Fibroblast of skin of left quadriceps (primary cell): ENCODE data around the gene ZNF766.
"Not testable (repeated sequence)": the region's sequence is repeated elsewhere in the genome, so short reads cannot be mapped to it uniquely, and the experiment has no call there.

Source experiments
- DNase-seq, 2 experiments: peaks; one replicate each; pipeline ENCODE4 v3.0.0-alpha.2; 2013; ENCODE audit warnings: low read depth in 2 of 2

ZNF766 gene

GRCh38 chr19:52275988-52276387, 6.6 kb downstream of the ZNF766 start:
- no peak for DNase-seq

- DNase-seq: no peak
Observed at GRCh38 chr19:52277471-52277870, 8.1 kb downstream of the ZNF766 start.

DNA sequence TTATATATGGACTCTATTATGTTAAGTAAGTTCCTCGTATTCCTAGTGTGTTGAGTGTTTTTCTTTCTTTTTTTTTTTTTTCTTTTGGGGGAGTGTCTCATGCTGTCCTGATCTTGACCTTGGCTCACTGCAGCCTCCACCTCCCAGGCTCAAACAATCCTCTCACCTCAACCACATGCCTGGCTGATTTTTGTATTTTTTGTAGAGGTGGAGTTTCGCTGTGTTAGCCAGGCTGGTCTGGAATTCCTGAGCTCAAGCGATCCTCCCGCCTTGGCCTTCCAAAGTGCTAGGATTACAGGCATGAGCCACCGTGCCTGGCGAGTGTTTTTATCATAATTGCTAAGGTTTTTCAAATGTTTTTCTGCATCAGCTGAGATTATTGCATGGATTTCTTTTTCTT, 16.9 kb downstream of the ZNF766 start:
- no peak for DNase-seq

- DNase-seq: no peak
Observed at GRCh38 chr19:52291781-52292180, 22.4 kb downstream of the ZNF766 start.

GRCh38 chr19:52292946-52293345, 23.6 kb downstream of the ZNF766 start:
- DNase-seq: not testable (repeated sequence)

DNA sequence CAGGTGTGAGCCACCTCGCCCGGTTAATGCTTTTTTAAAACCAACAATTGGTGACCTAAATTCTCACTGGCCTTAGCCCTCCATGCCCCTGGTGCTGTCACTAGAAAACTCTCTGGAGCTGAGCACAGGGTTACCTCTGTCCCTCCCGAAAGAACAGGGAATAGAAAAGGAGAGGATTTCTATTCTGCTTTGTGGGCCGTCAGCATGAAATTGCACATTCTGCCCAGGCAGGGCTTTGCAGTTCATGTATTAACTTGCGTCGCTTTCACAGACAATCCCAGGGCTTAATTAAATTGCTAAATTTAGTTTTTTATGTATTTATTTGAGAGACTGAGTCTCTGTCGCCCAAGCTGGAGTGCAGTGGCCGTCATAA, 27.0 kb downstream of the ZNF766 start:
- DNase-seq: no peak

DNA sequence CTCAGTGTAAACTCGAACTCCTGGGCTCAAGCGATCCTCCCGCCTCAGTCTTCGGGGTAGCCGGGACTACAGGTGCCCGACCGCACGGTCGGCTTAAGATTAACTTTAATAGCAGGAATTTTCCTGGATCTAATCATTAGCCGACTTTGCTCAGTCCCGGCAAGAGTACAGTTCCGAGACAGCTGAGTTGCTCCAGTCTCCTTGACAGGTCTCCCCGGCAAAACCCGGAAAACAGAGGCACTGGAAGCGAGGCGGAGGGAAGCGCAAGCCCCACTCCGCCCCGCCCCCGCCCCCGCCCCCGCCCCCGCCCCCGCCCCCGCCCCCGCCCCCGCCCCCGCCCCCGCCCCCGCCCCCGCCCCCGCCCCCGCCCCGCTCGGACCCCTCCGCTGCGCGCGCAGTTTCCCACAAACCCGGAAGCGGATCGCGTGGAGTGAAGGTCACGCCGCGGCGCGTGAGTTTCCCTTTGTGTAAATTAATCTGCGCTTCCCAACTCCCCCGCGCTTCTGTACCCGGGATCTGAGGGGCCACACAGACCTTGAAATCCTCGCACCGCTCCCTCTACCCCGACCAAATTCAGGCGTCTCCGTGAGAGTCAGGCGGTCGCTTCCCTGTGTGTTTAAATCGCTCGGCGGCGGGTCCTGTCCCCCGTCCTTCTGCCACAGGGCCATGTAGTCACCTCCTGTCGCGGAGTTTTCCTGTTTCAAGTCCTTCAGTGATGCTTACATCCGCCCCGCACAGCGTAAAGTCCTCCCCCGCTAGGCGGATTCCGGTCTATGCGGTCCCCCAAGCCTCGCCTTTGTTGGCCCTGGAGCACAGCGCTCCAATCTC, 27.6 kb downstream of the ZNF766 start, which contains the start of gene ZNF480:
Gene ZNF480 (plus strand): TSS at position 397 of the 828 bp plus-strand sequence. CDS start 3,244 bp downstream, outside the sequence.
- DNase-seq: peak; percentile 49 to 53

DNA sequence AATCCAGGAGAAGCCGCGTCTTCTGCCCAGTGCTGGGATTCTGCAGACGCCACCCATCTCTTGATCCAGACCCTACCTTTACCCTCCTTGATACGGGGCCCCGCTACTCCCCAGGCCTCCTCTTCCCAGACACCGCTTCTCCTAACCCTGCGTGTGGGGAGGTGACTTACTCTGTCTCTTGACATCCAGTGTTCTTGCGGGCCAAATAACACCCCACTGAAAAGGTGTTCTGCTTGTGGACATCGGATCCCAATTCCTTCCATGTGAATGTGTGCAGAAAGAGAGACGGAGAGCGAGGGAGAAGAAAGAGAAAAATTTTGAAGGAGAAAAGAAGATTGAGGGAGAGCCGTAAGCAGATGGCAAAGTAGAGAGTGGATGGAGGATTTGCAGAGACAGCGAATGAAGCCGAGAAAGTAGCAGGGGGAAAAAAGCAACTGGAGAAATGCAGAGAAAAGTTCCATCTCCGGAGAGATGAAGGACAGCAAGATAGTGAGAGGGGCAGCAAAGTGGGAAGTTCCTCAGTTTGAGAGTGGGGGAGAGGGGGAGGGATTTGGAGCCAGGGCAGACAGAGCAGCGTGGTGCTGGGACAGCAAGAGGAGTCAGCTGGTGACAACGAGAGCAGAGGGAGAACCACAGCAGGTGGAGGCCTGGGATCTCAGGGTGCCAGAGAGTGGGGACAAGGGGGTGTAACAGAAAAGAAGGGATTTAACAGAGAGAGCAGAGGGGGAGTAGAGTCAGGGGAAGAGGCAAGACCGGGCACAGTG, 28.4 kb downstream of the ZNF766 start:
- no peak for DNase-seq

- DNase-seq: no peak
Observed at GRCh38 chr19:52307275-52307674, 37.9 kb downstream of the ZNF766 start.

DNA sequence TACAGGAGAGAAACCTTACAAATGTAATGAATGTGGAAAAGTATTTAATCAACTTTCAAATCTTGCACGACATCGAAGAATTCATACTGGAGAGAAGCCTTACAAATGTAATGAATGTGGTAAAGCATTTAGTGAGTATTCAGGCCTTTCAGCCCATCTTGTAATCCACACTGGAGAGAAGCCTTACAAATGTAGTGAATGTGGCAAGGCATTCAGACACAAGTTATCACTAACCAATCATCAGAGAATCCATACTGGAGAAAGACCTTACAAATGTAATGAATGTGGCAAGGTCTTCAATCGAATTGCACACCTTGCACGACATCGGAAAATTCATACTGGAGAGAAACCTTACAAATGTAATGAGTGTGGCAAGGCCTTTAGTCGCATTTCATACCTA, 53.0 kb downstream of the ZNF766 start:
- no peak for DNase-seq

GRCh38 chr19:52331757-52332156, 62.4 kb downstream of the ZNF766 start:
- DNase-seq: no peak

DNA sequence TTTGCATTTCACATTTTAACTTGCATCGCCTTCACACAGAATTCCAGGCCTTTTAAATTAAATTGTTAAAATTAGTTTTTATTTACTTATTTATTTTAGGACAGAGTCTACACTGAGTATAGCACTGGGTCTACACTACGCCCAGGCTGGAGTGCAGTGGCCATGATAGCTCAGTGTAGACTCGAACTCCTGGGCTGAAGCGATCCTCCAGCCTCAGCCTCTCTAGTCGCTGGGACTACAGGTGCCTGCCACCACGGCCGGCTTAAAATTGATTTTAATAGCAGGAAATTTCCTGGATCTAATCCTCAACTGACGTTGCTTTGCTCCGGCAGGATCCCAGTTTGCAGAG, 66.4 kb downstream of the ZNF766 start:
- DNase-seq: no peak

DNA sequence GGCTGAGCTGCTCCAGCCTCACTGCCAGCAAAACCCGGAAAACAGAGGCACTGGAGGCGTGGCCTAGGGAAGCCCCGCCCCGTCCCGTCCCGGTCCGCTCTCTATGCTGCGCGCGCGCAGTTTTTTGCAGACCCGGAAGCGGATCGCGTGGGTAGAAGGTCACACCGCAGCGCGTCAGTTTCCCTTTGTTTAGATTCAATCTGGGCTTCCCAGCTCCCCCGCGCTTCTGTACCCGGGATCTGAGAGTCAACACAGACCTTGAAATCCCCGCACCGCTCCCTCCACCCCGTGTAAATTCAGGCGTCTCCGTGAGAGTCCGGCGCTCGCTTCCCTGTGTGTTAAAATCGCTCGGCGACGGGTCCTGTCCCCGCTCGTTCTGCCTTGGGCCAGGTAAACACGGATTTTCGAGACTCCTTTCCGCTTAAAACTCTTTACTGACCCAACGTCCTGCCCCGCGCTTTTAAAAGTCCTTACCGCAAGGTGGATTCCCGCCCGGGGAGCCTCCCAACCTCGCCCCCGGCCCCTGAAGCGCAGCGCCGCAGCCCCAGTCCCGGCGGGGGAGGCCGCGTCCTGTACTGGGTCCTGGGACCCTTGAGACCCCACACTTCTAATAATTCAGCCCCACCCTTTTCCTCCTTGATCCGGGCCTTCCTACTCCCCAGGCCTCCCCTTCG, 66.9 kb downstream of the ZNF766 start, which contains the start of gene ZNF610:
Gene ZNF610 (plus strand): TSS at position 127 of the 674 bp plus-strand sequence. CDS start 12,930 bp downstream, outside the sequence.
- DNase-seq: peak; percentile 67 to 68

DNA sequence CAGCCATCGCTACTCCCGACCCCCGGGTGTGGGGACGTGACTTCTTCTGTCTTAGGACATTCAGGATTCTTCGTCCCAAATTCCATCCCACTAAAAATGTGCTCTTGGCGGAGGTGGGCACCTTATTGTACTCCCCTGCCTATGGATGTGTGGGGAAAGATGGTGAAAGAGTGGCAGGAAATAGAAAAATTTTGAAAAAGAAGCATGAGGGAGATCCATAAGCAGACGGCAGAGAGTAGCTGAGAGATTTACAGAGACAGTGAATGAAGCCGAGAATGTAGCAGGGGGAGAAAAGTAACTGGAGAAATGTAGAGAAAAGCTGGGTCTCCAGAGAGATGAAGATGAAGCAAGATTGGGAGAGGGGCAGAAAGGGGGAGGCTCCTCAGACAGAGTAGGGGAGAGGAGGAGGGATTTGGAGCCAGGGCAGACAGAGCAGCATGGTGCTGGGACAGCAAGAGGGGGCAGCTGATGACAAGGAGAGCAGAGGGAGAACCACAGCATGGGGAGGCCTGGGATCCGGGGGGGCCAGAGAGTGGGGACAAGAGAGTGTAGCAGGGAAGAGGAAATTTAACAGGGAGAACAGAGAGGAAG, 67.5 kb downstream of the ZNF766 start:
- DNase-seq: peak in 1 of 2 experiments; percentile 1

DNA sequence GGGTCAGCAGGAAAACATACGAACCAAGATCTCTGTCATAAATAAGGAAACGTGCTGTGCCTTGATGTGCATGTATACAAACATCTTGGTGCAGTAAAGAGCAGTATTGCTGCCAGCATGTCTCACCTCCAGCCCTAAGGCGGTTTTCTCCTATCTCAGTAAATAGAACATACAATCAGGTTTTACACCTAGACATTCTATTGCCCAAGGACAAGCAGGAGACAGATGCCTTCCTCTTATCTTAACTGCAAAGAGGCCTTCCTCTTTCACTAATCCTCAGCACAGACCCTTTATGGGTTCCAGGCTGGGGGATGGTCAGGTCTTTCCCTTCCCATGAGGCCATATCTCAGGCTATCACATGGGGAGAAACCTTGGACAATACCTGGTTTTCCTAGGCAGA, 69.6 kb downstream of the ZNF766 start:
- DNase-seq: not testable (repeated sequence)

- no peak for DNase-seq
Observed at GRCh38 chr19:52343548-52343947, 74.2 kb downstream of the ZNF766 start.

DNA sequence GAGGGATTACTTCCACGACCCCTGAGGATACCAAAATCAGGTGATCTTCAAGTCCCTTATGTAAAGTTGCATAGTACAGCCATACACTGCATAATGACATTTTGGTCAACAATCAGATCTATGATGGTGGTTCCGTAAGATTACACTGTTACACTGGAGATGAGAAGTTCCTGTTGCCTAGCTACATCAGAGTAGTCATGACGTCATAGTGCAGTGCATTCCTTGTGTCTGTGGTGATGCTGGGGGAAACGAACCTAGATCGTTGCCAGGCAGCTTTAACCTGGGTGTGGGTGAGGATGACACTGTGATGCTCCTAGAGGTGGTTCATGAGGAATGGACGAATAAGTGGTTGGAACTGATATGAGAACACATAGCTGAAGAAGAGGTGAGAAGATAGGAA, 75.8 kb downstream of the ZNF766 start:
- no peak for DNase-seq
